ENCODE data around the gene LDB3.

DNA sequence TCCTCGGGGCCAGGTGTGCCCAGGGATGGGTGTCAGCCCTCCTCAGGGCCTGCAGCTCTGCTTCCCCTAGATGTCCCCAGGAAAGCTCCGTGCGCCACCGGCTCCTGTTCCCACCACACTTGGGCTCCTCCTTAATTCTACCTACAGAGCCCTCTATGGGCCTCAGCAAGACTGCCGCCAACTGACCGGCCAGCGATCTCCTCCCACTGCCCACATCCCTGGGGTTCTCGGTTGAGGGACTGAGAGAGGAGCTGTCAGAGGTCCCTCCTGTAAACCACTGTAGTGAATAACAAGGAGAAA is 5.3 kb upstream of the LDB3 start:
- TF ChIP-seq CTCF (IDR thresholded peaks at IDR 0.05) (no peak), POLR2A (IDR thresholded peaks at IDR 0.05) (no peak)
